GF-D8 (cell line): Measurements from ENCODE around the gene FRMD4A.
"Not testable (repeated sequence)": the region's sequence is repeated elsewhere in the genome, so short reads cannot be mapped to it uniquely, and the experiment has no call there.

Experiments
- DNase-seq: peaks from one replicate; lab custom pipeline; 2025; lab: John Stamatoyannopoulos, UW

FRMD4A gene

DNA sequence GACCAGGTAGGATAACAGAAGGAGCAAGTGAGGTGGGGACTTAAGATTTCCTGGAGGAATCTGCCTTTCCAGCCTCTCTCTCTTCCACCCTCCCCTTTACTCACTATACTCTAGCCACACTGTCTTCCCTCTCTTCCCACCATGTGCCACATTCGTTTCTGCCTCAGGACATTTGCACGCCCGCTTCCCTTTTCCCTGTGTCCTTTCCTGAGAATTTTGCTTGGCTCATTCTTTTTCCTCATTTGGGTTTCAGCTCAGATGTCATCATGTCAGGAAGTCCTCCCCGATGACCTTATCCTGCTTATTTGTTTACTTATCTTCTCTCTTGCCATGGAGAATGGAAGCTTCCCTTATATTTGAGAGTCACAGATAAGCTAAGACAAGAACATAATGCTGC lies 380.2 kb downstream of the FRMD4A start:
- DNase-seq = no peak

DNA sequence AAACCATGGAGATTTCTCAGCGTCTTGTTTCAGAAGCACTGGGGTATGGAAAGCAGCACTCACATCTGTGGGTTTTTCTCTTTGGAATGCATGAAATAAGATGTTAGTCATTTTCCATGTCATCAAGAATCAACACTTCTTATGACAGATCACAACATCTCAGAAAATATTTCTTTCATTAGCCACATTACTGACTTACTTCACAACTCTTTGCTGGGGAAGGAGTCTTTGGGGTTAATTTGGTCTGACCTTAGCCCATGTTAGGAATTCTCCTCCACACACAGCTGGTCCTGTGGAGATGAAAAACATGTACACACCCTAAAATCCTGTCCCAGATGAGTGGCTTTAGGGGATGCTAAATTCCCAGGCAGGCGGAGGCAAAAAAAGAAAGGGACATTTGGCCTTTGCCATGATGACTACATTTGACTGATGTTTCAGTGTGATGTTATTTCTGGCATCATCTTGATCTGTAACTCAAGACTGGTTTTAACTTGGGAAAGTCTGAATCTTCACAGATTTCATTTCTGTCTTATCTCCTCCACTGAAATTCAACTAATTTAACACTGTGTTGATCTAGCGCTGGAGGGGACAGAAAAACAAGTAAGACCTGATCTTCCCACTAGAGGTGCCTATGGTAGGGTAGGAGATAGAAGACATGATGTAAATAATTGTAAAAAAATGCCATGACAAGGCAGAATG lies 380.7 kb downstream of the FRMD4A start:
- no peak for DNase-seq

DNA sequence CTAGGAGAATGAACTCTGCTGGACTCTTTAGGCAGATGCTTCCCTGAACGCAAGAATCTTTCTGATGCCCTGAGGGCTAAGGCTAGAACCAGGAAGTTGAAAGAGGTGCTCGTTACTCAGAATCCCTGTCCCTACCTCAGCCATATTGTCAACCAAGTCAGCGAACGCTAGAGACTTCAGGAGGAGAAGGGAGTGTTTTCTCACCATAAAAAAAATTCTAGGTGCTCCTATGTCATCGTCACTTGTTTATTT lies 384.6 kb downstream of the FRMD4A start:
- no peak for DNase-seq

DNA sequence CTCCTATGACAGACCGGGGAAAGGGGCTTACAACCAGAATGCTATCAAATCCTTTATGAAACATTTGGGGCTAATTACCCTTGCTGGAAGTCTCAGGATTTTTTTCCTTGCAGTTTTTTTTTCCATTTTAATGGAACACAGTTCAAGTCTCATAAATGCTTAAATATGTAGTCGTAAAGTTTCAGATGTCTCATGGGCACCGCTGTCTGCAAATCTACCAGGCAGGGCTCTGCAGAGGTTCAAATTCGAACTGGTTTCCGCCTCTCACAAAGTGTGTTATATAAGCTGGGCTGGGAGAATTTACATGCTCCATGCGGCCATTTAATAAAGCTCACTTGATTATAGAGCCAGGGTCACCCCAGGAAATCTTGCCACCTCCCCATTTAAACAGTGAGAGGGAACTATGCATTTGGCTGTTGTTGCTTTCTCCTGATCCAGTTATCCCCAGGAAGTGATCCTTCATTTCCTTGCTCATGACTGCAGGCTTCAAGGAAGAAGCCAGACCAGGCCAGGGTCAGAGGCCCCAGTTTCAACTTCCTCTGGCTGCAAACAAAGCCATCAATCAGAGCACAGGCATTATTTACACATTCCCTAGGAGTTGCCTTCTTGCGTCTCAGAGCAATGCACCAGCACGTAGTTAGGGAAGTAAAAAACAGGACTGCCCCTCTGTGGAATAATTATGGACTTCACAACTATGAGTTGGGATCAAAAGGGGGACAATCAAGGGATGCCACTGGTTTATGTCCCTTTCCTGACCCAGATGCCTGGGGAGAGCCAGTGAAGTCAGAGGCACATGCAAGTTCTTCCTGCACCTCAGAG lies 385.1 kb downstream of the FRMD4A start:
- no peak for DNase-seq

DNA sequence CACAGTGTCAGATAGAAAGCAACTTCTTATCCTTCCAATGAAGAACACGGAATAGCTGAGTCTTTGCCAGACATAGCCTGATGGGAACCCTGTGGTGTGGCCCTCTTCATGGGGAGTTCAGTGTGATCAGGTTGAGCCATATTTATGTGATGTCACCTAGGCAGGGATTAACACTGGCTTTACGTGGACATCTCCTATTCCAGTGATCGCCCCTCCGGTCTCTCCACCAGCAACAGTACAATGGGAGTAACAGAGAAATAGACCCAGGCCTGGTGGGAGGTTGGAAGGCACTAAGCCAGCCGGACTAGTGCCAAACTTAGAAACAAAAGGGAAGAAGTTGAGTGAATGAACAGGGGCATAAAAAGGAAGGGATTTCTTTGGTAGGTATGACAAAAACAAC lies 385.9 kb downstream of the FRMD4A start:
- no peak for DNase-seq

DNA sequence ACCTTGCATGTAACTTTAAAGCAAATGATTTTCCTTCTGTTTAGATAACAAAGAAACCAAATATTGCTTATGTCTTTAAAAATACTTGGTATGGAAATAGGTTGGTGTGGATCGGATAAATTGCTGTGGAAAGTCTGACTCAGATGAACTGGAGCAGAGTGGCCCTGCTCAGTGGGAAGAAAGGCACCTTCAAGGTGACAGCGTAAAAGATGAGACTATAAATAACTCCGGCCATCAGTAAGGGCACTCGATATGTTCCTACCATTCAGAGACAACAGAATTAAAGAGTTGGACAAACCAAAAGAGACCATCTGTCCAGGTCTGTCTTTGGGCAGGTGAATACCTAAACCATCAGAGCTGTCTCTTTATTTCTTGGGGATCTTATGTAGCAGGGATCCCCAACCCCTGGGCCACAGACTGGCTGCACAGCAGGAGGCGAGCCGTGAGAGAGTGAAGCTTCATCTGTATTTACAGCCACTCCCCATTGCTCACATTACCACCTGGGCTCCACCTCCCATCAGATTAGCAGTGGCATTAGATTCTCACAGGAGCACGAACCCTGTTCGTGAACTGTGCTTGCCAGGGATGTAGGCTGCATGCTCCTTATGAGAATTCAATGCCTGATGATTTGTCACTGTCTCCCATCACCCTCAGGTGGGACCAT lies 386.9 kb downstream of the FRMD4A start:
- DNase-seq = no peak

DNA sequence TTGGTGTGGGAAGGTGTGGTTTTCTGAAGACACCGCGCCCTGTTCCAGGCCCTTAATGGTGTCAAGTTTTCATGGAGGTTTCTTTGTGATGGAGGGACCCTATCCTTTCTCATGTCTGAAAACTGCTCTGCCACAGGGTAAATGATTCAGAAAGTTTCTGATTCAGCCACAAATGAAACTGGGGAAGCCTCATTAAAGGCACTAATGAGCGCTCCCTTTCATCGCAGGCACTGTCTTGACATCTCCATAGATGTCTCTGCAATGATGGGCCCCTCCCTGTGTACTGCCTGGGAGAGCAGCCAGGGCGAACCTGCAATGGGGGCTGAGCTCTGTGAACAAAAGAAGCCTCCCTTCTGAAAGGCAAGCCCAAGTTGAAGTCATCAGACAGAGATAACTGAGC lies 388.7 kb downstream of the FRMD4A start:
- DNase-seq = no peak

DNA sequence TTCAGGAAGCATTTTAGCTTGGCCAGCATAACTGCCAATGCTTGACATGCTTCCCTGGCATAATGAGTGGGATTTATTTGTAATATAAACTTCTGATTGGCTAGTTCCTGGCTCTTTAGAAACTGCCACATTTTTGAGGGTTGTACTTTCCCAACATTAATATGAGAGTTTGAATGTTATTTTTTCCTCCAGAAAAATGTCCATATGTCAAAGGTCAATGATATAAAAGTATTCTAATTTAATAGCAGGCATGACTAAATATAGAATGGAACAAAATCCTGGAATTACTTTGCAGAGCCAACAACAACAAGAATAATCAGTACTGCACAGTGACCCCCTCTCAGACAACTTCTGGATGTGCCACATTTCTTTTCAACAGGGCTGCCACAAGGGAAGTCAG lies 391.3 kb downstream of the FRMD4A start:
- DNase-seq = no peak

DNA sequence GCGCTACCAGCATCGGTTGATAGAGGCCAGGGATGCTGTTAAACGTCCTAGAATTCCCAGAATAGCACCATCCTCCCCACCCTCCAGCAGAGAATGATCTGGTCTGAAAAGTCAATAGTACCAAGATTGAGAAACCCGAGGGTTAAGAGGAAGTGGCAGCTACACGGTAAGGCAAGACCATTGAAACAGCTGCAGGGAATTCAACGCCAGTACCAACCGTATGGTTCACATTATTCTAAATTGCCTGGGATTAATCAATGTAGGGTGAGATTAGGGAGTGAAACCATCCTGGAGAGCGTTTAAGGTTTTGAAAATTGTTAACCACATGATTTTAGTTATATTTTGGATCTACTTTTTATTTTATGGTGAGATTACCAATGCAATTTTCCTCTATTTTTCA lies 391.8 kb downstream of the FRMD4A start:
- DNase-seq = no peak

DNA sequence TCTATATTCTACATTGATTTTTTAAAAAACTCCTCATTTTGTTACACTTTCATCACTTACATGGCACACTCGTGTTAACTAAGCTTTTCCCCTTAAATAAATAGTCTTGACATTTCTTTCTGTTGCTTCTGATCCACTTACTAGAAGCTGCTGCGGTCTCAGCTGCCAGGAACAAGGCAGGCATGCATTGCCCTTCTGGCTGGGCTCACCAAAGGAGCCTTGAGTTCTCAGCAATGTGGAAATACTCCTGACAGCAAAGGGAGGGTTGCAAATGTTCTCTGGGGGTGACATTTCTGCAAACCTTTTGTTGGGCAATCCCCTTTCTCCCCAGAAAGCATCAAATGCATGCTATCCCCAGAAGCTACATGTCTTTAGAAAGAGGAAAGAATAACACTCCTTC lies 393.9 kb downstream of the FRMD4A start:
- no peak for DNase-seq

DNA sequence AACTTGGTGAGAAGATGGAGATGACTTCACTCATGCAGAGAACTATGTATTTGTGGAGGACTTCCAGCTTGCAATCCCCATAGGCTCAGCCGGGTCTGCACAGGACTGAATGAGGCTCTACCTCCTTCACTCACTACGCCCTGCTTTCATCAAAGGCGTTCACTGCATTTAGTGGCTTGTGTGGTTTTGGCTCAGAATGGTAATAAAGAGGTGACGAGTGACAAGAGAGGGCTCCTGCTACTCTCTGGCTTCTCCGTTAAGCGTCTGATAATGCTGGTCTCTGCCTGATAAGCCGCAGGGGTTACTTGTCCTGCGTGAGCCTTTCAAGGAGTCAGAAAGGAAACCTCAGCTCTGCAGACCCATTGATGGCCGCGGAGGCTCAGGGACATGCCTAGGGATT lies 400.6 kb downstream of the FRMD4A start:
- DNase-seq = no peak

DNA sequence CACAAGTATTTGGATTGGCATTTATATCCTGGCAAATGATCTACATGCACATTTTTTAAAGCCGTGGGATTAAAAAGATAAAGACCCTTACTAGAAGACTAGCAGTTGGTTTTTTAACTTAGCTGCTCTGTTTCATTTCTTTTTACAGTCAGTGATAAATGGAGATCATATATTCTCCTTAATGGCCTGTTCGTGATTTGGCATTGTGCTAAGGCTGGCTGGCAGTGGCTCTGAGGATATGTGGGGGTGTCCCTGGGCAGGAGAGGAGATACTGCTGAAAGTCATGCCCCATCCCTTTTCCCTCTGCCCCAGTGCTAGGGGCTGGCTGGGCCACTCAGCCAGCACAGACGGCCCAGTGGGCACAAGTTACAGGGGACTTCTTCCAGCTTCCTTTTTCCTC lies 402.3 kb downstream of the FRMD4A start:
- no peak for DNase-seq

DNA sequence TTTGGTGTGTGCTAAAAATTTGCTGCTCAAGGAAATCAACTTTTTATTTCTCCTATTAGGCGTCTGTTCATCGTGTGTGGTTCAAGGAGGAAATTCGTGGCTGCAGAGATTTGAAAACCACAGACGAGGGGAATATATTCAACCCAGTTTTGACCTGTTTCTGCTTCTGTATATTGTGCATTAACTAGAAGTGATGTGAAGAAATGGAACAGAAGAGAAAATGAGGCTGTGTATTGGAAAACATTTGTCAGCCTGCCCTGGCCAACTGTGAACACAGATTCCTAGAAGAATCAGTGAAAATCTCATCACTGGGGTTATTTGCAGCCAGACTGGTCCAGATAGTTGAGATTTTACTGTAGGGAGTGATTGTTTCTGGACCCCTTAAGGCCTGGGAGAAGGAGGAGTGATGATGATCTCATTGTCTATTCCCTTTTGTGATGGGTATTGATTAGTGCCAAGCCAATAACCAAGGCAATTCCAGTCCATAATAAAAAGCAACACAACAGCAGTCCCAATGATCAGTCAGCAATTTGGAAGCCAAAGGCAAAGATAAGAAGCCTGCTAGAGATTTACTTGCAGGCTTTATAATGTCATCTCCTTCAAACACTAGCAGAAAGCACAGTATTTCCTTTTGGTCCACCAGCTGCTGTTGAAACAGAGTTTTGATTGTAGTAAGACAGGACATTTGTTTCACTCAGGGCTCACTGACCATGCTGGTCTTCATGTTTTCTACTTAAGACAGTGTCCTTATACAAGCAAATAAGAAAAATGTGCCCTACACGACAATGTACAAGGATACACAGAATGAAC lies 404.5 kb downstream of the FRMD4A start:
- no peak for DNase-seq

DNA sequence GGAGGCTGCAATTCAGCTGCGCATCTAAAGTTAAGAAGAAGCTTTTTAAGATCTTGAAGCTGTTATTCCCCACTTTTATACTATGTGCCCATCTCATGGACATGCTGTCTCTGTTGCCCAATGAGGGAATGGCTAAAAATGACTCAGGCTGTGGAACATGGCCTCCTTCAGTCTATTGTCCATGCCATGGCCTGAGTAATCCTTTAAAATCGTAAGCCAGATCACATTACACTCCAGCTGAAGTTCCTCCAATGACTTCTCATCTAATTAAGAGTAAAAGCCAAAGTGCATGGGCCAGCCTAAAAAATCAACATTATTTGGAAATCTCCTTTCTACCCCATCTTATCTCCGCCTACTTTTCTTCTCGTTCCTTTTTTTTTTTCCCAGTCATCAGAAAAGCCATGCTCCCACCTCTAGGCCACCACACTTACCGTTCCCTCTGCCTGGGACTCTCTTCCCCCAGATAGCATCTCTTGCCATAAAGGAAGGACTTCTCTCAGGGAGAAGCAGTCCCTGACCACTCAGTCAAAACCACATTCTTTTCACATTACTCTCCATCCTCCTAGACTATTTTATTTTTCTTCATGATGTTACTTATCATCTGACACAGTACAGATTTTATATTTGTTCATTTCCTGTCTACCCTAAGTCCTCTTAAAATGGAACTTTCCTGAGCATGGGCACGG lies 406.5 kb downstream of the FRMD4A start:
- DNase-seq = no peak

DNA sequence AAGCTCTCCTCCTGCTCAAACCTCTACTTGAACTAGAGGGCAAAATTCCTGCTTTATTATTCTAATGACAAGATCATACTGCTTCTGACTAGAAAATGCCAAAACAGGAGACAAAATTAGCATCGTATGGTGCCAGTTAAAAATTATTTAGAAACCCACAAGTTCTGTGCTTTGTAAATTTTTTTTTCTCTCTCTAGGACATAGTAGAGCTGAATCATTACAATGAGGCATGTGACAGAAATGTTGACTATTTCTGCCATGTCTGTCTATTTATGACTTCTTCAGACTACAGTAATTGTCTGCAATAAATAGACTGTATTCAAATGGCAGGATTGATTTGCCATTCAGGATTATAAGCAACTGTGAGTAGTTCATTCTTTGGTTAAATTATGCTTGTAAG lies 408.1 kb downstream of the FRMD4A start:
- no peak for DNase-seq

DNA sequence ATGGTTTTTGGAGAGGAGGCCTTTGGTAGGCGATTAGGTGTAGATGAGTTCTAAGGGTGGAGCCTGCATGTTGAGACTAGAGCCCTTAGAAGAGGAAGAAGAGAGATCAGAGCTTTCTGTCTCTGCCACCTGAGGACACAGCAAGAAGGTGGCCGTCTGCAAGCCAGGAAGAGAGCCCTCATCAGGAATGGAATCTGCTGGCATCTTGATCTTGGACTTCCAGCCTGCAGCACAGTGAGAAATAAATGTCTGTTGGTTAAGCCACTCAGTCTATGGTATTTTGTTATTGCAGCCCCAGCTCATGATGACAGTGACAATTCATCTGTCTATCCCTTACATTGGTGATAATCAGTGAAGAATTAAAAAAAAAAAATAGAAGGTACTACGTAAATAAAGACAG lies 408.8 kb downstream of the FRMD4A start:
- DNase-seq = no peak

DNA sequence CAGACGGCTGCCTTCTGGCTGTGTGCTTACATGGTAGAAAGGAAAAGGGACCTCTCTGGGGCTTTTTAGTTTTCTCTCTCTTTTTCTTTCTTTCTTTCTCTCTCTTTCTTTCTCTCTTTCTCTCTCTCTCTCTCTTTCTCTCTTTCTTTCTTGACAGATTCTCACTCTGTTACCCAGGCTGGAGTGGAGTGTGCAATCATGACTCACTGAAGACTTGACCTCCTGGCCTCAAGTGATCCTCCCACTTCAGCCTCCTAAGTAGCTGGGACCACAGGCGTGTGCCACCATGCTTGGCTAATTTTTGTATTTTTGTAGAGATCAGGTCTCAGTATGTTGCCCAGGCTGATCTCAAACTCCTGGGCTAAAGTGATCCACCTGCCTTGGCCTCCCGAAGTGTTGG lies 409.6 kb downstream of the FRMD4A start:
- DNase-seq = not testable (repeated sequence)

DNA sequence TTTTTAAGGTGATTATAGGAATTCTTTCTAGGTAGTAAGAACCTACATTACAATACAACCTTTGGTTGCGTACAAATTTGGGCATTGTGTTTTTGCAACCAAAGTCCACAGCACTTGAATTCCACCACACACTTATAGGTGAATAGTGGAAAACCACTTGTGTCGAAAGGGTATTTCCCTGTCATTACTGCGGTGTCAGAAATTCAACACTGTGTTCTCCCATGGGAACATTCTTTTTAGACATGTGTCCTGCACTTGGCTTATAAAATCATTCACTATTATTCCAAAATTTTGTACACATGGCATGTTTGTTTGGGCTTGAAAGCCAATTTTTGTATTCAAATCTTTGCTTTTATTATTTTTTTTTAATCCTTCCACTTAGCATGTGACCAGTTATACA lies 410.3 kb downstream of the FRMD4A start:
- DNase-seq = no peak

DNA sequence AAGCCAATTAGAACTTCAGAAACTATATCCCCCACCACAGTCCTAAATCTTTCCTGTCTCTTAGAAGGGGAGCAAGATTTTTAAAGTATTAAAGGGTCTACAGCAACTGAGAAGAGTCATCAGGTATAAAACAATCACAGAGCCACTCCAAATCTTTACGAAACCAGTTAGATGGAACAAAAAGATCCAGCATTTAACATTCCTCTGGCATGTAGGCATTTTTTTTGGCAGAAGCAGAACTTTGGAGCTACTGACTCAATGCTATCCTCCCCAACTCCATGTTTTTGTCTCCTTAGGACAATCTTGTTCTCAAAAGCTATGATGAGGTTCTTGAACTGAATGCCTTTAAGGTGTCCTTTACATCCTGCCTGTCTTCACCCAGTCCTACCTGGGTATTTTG lies 410.7 kb downstream of the FRMD4A start:
- DNase-seq = no peak

DNA sequence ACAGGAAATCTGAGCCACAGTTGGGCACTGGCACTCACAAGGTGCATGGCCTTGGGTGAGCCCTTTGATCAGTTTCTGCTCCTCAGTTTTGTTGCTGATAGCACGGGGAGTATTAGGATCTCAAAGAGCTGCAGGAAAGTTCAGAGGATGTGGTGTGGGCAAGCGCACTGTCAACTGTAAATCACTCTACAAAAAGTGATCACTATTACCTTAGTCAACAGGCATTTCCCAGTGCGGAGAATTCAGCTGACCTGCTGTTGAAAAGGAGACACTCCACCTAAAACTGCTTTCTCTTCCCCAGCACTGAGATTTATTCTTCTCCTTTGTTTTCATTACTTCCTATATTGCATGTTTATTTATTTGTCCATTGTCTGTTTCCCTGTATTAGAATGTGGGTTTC lies 412.9 kb downstream of the FRMD4A start:
- no peak for DNase-seq

DNA sequence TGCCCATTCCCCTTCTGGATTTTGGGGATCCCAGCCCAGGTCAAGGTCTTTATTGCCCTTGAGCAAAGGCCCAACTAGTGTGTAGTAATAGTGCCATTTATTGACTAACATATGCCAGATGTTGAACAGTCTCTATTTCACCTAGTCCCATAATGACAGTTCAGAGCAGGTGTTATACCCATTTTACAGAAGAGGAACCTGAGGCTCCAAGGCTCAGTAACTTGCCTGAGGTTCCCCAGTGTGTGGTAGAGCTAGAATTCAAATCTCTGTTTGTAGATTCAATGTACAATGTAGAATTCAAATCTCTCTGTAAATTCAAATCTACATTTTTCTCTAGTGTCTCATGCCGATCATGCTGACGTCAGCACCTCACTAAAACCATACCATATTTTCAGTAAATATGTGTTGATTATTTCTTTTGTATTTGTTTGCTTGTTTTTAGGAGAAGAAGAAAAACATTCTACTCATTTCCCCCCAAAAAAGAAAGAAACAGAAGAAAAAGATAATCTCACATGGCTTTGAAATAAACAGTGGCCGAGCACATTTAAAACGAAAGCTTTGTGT lies 414.3 kb downstream of the FRMD4A start:
- no peak for DNase-seq

DNA sequence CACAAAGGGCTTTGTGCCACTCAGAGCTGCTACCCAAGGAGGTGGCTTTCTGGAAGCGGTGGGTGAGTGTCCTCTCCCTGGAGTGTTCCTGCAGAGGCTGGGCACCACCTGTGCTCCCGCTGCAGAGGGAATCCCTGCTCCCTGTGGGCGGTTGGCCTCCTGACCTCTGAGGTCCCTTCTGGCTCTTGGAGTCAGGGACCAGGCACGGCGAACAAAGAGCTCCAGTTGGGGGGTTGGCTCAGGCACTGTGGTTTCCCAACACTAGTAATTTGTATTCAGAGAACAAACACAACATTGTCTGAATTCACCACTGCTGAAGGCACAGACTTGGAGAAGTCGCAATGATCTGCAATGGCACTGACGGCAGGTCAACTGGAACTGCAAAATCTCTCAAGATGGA lies 415.0 kb downstream of the FRMD4A start:
- DNase-seq = no peak
